Stimulated activated CD4-positive, alpha-beta T cell treated with anti-CD3 and anti-CD28 coated beads, TNF-alpha, amount 100 ng/mL, for 1 hour (primary cell): ENCODE data around the gene IPCEF1.

Experiments used
- DNase-seq, 3 donors: peaks; one replicate each; pipeline ENCODE4 v3.0.0-alpha.2; 2020; ENCODE audit warnings: low read depth in 3 of 3, low spot score in 1 of 3

Gene IPCEF1

DNA sequence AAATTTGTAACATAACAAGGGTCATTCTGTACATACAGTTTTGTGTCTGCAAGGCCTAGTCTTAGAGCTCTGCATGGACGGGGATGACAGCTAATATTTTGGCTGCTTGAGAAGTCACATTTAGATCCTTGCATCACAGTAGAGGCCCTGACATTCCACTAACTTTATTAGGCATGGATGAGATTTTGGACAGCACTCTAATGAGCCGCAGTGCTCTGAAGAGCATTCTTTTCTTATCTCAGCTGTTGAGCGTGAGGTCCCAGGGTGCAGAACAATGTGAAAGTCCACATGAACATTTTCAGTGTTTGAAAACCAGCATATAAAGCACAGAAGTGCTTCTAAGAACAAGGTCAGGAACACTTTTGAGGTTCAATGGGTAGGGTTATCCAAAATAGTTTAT lies 58.9 kb downstream of the IPCEF1 start:
- DNase-seq = no peak

DNA sequence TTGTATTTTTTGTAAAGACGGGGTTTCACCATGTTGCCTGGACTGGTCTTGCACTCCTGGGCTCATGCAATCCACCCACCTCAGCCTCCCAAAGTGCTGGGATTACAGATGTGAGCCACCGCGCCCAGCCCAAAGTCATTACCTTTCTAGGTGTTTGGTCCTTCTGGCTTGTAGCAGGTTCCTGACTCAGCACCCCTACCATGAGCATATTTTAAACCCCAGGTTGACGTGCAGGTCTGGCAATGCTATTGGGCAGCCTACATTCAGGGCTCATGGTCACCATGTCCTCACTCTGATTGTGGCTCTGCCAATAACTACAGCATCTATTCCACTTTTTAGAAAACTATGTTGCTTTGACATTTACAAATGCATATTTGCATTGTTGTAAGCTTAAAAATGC lies 59.4 kb downstream of the IPCEF1 start:
- DNase-seq = no peak

DNA sequence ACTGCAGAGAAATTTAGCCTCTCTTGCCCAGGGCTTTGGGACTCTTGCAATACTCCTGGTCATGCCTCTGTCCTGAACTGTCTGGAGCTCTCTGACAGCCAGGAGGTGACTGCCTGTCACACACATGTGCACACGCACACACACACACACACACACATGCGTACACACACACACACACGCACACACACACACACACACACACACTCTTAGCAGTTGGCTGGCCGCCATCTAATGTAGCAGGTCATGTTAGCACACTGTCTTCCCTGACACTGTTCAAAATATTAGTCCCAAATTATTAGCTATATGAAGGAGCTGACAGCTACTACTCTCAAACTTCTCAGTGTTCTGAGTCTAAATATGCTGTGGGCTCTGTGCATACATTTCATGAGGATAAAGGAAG lies 60.9 kb downstream of the IPCEF1 start:
- DNase-seq = no peak

DNA sequence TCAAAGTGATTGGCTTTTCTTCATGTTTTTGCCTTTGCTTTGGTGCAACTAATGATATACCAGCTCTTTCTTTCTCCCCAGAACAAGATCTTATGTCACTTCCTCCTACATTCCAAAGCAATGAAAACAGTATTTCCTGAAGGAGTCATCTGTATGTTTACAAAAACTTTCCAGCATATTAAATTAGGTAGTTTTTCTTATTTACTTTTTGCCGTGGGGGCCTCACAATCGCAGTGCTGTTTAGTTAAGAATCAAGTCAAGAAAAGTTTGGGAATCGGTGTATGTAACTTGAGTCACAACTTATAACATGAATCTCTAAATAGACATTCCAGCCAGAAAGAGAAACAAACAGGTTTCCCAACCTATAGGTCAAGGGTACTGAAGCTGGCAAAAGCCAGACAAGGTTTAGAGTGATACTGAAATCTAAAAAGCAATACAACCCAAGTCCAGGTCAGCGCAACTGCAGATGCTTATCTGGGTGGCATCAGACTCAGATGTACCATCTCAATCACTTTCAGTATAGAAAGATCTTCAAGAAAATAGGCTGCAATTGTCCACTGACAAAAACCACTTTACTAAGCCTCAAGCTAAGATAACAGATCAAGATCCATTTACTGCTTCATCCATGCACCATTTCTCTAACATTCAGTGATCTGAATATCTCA lies 63.6 kb downstream of the IPCEF1 start:
- no peak for DNase-seq

DNA sequence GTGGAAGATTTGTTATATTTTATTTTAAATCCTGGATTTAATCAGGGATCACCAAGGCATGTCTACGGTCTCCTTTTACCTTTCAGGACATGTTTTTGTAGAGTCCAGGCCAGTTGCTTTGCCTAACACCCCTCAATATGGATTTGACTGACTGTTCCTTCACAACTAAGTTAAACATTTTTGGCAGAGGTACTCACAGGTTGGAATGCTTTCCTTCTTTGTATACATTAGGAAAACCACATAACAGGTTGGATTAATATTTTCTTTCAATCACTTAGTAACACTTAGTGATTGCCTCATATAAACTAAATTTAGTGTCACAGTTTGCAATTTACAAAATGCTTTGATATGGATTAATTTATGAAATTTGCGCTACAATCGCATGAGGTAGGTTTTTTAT lies 64.5 kb downstream of the IPCEF1 start:
- DNase-seq = no peak

DNA sequence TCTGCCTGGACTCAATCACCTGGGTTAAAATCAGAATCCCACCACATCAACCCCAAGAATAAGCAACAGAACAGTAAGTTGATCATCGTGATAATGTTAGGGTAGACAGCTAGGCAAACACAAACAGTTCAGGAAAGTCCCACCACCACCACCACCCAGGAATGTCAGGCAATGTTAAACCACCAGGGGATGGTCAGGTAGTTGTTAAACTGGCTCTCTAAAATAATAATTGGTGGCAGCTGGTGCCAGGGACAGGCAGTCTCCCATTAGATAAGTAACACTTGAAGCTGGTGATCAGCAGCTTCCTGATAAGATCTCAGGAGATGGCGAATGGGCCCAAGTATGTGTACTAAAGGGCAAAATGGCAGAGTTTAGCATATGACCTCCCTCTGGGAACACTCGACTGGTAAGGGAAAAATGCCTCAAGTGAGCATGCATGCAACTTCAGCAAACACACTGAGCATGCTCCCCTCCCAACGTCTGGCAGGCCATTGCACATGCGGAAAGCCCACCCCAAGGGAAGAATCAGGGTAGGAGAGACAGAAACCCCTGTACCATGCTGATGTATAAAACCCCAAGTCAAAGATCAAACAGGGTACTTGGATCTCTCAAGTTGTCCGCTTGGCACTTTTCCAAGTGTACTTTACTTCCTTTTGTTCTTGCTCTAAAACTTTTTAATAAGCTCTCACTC lies 66.6 kb downstream of the IPCEF1 start:
- no peak for DNase-seq

DNA sequence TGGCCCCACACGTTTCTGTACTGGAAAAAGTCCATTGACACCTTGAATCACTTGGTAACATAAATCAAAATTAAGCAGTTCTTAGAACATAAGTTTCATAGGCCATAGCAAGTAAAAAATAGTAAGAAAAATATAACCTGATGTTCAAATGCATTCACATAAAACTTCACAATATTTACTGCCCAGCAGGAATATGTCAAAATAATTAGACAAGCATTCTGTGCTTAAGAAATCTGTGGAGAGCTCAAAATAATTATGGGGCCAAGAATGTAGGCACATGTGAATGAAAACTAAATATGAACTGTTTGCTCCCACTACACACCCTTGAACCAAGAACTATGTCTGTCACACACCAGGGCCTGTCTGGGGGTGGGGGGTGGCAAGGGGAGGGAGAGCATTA lies 70.8 kb downstream of the IPCEF1 start:
- no peak for DNase-seq

DNA sequence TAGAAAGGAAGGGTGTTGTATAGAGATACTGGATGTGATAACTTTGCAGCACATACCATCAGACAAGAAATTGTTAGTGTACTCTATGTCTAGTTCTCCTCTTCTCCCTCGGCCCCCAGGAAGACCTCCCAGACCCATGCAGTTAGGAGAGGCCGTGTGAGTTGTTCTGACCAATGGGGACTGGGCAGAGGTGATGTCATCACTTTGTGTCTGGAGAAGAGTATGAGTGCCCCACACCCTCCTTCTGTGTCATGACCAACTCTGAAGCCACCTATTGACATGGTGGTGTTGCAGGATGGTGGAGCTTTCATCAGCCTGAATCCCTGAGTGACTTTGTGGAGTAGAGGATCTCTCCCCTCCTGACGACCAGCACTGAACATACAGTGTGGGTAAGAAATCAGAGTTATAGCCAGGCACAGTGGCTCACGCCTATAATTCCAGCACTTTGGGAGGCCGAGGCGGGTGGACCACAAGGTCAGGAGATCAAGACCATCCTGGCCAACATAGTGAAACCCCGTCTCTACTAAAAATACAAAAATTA lies 72.2 kb downstream of the IPCEF1 start:
- DNase-seq = no peak

DNA sequence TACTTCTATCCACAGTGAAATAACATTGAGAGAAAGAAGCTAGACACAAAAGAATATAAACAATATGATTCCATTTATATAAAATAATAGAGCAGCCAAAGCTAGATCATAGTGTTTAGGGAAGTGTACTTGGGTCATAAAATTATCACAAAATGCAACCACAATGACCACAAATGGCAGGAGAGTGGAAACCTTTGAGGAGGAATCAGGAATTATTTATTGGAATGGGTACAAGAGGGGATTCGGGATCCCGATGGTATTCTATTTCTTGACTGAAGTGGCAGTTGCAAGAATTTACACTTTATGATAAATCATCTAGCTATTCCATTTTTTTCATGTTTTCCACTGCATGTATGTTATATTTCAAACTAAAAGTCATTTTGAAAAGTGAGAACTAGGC lies 76.1 kb downstream of the IPCEF1 start:
- DNase-seq = no peak

DNA sequence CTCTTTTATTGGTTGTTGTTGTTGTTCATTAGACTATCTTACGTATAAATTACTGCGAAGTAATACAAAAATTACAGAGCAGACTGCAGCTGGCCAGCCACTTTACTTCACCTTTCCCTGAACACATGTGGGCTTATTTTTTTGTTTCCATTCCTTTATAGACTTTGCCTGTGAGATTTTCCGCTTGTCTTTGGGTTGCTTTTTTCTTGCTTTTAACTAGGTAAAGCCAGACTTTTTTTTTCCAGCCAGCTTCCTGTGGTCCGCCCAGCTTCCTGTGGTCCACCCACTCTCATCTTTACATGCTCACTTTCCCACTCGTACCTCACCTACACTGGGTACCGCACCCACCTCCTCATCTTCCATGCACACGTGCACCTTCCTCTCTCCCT lies 79.0 kb downstream of the IPCEF1 start:
- no peak for DNase-seq

DNA sequence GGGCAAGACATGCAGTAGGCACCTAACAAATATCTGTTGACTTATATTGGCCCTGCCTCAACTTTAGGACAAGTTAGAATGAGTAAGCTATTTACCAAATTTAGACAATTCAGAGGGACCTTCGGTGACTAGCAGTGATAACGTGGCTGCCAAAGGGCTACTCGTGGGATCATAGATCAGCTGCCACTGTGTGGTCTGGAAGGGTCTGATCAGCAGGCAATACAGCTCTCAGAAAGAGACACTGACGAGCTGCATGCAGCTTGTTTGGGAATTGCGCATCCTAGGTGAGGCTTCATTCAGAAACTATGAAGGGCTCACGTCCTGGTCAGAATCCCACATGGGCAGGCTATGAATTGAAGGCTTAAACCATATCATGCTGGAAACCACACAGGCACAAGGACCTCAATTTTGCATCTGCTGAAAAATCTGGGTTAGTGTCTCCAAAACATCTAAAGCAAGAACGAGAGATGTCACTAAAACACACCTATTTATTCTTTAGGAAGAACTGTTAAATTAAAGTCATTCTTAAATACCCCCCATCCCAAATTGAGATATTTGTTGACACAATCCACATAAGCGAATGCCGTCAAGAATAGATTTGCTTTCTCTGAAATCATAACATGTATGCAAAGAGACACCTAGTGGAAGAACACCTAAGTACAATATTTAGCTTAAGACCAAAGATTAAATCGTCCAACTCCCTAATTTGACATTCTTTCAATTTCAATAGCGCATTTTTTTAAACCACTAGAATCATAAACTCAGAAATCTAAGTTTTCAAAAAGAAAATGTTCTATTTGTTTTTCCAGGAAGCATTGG lies 79.6 kb downstream of the IPCEF1 start:
- DNase-seq = no peak

DNA sequence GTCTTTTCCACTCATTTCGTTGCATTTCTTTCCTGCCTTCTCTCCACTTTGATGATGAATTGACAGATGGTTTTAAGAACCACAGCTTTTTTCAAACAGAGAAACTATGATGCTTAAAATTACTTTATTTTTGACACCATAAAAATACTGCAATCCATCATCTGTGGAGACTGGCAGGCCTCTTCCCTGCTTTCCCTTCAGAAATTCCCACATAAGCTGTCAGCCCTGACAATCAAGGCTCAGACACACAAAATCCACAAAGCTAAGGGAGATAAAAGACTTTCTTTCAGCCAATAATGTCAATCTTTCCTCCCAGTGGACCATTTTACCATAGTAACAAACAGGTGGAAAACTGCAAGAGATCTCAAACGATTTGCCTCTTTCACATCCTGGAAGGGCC lies 82.4 kb downstream of the IPCEF1 start:
- DNase-seq = no peak

DNA sequence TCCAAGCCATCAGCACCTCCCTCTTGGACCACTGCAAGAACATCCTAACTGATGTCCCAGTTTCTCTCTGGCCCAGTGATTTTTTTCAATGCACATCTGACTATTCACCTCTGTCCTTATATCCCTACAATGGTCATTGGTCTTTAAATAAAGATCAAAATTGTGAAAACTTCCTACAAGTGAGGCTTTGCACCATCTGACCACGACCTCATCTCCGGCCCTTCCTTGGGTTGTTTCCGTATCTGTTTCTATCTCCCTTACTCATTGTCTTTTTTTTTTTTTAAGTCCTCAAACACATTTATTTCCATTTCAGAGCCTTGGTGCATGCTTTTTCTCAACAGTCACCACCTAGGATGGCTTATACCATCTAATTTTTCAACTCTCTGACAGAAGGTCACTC lies 88.1 kb downstream of the IPCEF1 start:
- no peak for DNase-seq

DNA sequence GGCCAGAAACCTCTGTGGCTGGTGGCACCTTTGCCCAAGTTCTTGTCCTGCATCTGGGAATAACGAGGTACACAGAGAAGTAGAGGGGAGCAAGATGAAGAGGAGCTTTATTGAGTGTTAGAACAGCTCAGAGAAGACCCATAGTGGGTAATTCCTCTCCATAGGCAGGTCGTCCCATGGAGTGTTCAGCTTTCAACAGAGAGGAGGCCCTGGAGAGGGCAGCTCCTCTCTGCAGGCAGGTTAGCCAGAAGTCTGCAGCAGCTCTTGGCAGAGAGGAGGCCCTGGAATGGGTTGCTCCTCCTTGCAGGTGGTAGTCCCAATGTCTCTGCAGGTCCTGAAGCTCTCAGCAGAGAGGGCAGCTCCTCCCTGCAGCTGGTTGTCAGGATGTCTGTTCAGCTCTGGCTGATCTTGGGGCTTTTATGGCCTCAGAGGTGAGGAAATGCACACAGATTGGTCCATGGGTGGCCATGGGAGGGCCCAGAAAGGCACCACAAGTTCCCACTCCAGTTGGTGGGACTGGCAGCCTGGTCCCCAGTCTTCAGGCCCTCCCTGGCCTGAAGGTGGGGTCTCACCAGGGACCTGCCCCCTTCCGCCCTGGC lies 89.0 kb downstream of the IPCEF1 start:
- DNase-seq = no peak

DNA sequence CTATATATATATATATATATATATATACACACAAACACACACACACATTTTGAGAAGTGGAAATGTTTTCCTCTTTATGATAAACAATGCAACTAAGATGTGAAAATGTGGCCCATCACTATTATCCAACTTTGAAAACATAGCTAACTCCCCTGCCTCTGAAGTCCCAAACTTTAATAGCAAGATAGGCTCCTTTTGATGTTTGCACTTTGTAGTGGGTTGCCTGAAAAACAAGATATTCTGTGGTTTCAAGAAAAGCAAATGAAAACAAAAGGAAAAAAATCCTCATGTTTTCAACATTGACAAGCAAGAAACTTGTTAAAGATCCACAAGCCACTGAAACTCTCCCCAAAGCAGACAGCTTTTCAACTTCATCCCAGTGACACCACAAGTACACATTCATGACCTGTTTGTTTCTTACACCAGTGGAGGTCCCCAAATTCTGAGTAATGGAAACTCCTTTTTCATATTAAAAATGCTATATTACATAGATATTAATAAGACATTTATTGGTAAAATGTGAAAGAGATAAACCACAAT lies 90.0 kb downstream of the IPCEF1 start:
- DNase-seq = no peak

DNA sequence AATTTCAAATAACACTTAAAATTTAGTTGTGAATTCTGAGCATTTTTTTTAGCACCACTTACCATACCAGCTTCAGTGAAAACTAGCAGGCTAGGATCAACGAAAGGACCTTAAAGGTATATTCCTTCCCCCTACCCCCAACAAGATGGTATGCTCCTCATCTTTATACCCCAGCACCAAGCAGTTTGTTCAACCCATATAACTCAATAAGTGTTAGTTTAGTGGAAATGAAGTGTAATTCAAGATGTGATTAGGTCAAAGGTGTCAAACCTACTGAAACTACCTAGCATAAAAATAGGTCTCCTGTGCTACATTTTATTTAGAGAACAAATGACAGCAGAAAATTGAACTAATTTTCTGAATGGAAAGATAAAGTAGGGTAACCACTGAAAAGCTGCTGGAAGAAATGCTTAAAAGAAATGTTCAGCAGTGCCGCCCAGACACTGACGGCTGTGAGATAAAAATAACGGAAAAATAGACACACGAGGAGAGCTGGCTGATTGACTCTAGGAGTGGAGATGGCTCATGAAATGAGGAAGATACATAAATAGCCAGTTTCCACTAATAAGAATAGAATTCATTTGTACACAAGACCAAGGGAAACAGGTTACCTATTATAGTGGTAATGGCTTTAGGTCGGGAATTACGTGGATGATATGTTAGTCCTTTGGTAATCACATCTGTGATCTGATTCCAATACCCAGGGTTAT lies 94.8 kb downstream of the IPCEF1 start:
- no peak for DNase-seq

DNA sequence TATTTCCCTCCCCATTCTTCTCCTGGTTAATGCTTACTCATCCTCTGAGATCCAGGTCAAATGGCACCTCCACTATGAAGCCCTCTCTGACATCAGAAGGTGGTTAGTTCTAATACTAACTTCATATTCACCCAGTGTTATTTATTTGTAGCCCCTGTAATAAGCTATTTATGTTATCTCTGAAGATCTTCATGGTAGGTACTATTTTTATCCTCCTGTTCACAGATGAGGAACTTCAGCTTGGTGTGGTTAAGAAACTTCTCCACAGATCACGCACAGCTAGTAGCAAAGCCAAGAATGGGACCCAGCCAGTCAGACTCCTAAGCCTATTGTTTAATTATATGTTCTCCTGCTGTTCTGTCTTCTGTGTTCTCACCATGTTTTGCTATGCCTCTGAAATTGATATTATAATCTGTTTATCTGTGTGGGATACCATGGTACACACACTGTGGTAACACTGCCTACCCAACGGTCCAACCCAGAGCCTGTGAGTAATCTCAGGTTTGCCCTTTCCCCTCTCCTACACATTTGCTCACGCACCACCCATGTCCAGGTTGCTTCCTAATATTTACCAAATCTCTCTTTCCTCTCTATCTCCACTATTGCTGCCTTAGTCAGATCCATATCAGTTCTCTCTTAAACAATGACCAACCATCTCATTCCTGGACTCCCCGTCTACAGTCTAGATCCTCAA lies 98.4 kb downstream of the IPCEF1 start:
- no peak for DNase-seq

DNA sequence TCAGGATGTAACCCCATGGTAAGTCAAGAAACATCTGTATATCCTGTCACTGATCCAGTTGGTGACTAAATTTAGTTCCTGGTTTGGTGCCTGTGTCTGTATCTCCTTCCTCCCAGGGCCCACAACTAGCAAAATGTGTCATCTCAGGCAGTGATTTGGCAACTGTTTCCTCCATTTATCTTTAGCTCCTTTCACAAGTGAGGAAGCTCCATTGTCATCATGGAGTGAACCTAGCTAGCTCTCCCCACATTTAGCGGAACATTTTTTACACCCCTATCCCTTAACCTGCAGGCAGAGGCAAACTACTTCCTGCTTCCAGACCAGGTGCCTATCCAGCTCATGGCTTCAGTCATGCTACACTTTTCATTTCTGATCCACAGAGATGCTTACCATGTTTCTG lies 99.5 kb downstream of the IPCEF1 start:
- DNase-seq = no peak

DNA sequence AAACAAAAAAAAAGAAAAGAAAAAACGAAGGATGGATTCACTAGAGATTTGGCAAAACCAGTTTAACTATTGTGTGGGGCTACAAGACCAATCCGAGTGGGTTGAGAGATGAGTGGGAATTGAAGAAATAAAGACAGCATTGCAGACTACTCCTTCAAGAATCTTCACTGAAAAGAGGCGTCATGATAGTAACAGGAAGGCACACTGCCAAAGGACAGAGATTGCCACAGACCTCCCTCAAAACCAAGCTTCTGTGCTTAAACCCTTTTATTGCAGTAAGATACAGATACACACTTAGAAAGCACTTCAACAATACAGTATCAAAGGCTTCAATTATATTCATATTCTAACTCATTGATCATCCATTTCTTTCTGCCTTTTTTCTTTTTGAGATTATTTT lies 103.9 kb downstream of the IPCEF1 start:
- DNase-seq = no peak

DNA sequence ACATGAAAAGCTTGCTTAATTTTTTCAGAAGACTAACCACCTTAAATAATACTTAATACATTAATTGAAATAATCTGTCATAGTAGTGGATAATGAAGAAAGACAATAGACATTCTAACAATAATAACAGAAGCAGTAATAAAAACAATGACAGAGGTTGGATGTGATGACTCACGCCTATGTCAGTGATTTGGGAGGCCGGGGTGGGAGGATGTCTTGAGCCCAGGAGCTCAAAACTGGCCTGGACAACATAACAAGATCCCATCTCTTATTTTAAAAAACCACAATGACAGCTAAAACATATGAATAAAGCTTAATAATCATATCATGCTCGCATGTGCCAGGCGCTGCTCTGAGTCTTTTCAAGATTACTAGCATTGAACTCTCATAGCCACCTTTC lies 105.5 kb downstream of the IPCEF1 start:
- DNase-seq = no peak
